ENCODE data around the gene TPSG1.
"Not testable (repeated sequence)": the region's sequence is repeated elsewhere in the genome, so short reads cannot be mapped to it uniquely, and the experiment has no call there.

TPSG1 gene

GRCh38 chr16:1257561-1258224 is 32.6 kb upstream of the TPSG1 start:
- no peak for DNase-seq (ENCODE audit: low read depth in 2 of 3, low spot score in 1 of 3)

GRCh38 chr16:1256874-1257322 is 31.8 kb upstream of the TPSG1 start:
- no peak for DNase-seq (ENCODE audit: low read depth in 2 of 3, low spot score in 1 of 3)

DNA sequence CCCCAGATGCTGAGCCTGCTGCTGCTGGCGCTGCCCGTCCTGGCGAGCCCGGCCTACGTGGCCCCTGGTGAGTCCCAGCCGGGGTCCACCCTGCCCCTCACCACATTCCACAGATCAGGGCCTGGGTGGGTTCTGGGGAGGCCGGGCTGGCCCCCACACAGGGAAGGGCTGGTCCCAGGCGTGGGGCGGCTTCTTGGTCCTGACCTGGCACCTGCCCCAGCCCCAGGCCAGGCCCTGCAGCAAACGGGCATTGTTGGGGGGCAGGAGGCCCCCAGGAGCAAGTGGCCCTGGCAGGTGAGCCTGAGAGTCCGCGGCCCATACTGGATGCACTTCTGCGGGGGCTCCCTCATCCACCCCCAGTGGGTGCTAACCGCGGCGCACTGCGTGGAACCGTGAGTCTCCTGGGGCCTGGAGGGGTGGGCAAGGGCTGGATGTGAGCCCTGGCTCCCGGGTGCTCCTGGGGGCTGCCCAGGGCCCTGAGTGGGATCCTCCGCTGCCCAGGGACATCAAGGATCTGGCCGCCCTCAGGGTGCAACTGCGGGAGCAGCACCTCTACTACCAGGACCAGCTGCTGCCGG is 31.3 kb upstream of the TPSG1 start:
- not testable (repeated sequence) for DNase-seq (ENCODE audit: low read depth in 2 of 3, low spot score in 1 of 3)

GRCh38 chr16:1255276-1256122 is 30.4 kb upstream of the TPSG1 start, which contains the start of gene TPSD1:
Gene TPSD1, plus strand, starts transcription at chr16:1256069. Its CDS starts 212 bp downstream, at chr16:1256281.
- not testable (repeated sequence) for DNase-seq (ENCODE audit: low read depth in 2 of 3, low spot score in 1 of 3)

DNA sequence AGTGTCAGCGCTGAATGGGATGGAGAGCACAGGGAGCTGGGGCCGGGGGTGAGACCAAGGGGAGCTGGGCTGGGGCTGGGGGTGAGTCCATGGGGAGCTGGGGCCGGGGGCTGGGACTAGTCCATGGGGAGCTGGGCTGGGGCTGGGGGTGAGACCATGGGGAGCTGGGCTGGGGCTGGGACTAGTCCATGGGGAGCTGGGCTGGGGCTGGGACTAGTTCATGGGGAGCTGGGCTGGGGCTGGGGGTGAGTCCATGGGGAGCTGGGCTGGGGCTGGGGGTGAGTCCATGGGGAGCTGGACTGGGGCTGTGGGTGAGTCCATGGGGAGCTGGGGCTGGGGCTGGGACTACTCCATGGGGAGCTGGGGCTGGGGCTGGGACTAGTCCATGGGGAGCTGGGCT is 29.8 kb upstream of the TPSG1 start:
- not testable (repeated sequence) for DNase-seq (ENCODE audit: low read depth in 2 of 3, low spot score in 1 of 3)

DNA sequence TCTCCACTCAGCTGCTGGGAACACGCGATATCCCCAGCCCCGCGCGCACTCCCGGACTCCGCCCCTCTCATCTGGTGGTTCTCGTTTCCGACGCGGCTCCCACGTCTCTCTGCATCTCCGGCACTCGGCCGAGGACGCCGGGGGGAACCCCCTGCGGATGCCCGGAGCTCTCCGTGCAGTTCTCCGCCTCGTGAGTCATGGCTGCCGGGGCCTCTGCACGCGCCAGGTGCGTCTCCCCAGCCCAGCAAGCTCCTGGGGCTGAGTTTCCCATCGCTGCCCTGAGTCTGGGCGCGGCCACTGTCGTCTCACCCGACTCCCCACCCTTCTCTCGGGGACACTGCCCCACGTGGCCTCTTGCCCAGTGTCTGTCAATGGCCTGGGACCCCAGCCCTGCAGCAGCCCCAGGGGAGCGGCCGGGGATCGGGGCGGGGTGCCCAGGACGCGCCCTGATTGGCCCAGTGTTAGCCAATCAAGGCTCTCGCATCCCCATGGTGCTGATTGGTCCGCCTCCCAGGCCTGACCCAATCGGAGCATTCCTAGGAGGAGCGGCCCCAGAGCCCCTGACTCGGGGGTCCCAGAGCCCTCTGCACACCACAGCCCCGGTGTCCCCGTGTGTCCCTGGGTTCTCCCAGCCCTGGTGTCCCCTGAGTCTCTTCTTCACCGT is 28.8 kb upstream of the TPSG1 start:
- DNase-seq (ENCODE audit: low read depth in 2 of 3, low spot score in 1 of 3): not testable (repeated sequence)

DNA sequence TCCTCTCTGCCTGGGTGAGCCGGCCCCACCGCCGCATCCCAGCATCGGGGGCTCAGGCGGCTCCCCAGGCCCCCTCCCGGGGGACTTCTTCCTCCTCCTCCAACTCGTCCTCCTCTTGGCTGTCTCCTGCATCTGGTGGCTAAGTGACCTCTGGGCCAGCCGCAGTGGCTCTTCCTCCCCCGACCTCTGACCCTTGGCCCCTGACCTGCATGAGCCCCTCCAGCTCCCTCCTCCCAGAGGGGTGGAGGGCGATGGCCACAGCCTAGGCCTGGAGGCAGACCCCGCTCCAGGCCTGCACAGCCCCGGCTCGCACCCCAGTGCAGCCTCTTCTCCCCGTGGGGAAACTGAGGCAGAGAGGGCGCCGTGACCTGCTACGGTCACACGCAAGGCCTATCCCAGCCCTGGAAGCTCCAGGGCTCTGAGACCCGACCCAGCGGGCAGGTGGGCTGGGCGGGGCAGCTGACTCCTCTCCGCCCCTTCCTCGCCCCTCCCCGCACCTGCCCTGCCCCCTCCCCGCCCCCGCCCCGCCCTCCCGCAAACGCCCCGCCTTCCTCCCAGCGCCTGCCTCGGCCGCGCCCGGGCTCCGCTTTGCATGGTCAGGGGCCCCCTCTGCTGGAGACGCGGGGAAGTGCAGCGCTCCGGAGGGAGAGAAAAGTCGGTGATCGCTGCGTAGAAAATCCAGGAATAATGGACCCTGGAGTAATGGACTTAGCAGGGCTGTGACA is 24.1 kb upstream of the TPSG1 start:
- not testable (repeated sequence) for DNase-seq (ENCODE audit: low read depth in 2 of 3, low spot score in 1 of 3)

DNA sequence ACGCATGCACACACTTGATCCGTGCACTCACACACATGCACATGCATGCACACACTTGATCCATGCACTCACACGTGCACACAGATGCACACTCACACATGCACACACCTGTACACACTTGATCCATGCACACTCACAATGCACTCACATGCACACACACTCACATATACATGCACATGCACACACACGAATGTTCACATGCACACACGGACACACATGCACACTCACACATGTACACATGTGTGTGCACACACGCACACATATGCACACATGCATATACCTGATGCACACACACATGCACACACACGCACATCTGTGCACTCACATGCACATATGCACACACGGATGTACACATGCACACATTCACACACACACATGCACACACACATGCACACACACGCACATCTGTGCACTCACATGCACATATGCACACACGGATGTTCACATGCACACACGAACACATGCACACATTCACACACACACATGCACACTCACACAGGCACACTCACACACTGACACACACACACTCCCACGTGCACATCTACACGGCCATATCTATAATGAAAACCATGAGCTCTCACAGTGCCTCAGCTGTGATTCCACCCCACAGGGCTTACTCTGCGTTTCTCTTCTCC is 23.0 kb upstream of the TPSG1 start:
- not testable (repeated sequence) for DNase-seq (ENCODE audit: low read depth in 2 of 3, low spot score in 1 of 3)

GRCh38 chr16:1245452-1246020 is 20.5 kb upstream of the TPSG1 start:
- DNase-seq (ENCODE audit: low read depth in 2 of 3, low spot score in 1 of 3): no peak

DNA sequence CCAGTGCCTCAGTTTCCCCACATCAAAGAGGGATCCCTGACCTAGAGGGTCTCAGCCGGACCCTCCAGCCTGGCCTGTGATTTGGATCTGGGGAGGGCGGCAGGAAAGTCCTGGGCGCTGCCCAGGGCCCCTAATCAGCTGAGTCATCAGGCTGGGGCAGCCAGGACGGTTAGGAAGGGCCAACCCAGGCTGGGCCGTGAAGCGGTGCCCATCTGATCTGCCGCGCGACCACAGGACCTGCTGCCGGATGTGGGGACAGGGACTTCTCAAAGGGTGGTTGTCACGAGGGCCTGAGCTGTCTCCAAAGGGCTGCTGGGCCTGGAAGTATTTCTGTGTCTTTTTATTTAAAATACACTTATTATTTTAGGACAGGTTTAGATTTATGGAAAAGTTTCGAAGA is 19.8 kb upstream of the TPSG1 start:
- no peak for DNase-seq (ENCODE audit: low read depth in 2 of 3, low spot score in 1 of 3)

DNA sequence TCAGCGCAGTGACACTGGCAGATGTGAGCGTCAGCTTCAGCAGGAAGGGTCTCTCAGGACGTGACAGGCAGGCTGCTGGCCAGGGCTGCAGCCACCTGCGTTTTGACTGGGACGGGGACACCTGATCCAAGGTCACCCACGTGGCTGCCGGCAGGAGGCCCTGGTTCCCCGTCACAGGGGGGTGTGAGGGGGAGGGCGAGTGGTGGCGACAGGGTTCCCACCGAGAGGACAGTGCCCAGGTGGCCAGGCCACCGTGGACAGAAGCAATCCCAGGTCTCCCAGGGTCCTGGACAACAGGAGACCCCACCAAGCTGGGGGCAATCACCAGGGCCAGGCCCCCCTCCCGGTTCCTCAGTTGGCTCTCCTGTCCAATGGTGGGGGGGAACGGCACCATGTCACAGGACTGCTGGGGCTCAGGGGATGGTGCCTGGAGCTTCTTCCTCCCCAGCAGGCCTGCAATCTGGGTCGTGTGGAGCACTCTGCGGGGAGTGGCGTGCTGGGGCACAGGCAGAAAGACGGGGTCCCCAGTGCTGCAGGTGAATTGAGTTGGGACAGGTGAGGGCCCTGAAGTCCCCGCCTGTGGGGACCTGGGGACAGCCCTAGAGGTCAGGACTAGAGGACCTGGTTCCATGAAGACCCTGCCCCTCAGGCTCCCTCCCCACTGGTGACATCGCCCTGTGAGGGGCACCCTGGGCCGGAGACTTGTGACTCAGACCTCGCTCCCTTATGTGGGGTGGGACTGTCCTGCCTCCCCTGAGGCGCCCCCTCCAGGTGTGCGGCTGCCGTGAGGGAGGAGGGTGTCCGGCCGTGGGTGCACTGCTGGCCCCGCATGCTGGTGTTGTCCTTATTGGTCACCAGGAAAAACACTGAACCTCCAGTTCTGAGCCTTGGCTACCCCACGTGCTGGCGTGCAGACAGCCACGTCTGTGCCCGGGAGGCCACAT is 19.1 kb upstream of the TPSG1 start:
- DNase-seq (ENCODE audit: low read depth in 2 of 3, low spot score in 1 of 3): not testable (repeated sequence)

DNA sequence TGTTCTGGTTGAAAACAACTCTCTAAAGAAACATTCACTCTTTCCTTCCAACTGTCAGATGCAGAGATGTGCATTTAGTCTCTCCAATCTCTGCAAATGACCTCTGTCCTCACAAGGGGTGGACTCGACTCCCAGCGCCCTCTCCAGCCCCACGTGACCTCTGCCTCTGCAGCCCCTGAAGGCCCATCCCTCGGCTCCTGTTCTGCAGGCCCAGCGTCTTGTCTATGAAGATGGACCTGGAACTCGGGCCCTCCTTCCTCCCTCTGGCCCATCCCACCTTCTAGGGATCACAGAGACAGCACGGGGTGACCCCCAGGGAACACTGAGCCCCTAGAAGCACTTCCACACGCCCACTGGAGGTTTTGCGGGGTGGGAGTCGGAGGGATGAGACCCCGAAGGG is 18.3 kb upstream of the TPSG1 start:
- DNase-seq (ENCODE audit: low read depth in 2 of 3, low spot score in 1 of 3): not testable (repeated sequence)

DNA sequence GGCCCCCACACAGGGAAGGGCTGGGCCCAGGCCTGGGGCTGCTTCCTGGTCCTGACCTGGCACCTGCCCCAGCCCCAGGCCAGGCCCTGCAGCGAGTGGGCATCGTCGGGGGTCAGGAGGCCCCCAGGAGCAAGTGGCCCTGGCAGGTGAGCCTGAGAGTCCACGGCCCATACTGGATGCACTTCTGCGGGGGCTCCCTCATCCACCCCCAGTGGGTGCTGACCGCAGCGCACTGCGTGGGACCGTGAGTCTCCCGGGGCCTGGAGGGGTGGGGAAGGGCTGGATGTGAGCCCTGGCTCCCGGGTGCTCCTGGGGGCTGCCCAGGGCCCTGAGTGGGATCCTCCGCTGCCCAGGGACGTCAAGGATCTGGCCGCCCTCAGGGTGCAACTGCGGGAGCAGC is 16.0 kb upstream of the TPSG1 start:
- not testable (repeated sequence) for DNase-seq (ENCODE audit: low read depth in 2 of 3, low spot score in 1 of 3)

- not testable (repeated sequence) for DNase-seq (ENCODE audit: low read depth in 2 of 3, low spot score in 1 of 3)
Measured at GRCh38 chr16:1240436-1240835, 15.4 kb upstream of the TPSG1 start, which contains the start of gene TPSAB1. Gene TPSAB1, plus strand, starts transcription at chr16:1240705. Its CDS starts 234 bp downstream, at chr16:1240939.

DNA sequence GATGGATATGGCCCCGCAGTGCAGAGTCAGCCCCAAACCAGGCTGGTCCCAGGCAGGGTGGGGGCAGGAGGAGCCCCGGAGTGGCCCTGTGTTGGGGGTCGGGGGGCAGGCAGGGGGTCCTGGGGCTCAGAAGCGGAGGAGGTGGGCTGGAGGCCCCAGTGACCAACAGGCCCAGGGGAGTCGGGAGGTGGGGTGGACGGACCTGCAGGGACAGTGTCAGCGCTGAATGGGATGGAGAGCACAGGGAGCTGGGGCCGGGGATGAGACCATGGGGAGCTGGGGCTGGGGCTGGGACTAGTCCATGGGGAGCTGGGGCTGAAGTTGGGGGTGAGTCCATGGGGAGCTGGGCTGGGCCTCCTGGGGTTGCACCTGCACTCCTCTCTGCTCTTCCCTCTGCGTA is 14.5 kb upstream of the TPSG1 start:
- not testable (repeated sequence) for DNase-seq (ENCODE audit: low read depth in 2 of 3, low spot score in 1 of 3)

DNA sequence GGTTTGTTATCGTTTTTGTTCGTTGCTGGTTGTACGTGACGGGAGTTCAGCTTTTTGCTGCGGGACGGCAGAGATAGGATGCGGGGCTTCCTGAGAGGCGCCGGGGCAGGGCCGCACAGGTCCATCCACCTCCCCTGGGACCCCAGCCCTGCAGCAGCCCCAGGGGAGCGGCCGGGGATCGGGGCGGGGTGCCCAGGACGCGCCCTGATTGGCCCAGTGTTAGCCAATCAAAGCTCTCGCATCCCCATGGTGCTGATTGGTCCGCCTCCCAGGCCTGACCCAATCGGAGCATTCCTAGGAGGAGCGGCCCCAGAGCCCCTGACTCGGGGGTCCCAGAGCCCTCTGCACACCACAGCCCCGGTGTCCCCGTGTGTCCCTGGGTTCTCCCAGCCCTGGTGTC is 13.8 kb upstream of the TPSG1 start:
- not testable (repeated sequence) for DNase-seq (ENCODE audit: low read depth in 2 of 3, low spot score in 1 of 3)

DNA sequence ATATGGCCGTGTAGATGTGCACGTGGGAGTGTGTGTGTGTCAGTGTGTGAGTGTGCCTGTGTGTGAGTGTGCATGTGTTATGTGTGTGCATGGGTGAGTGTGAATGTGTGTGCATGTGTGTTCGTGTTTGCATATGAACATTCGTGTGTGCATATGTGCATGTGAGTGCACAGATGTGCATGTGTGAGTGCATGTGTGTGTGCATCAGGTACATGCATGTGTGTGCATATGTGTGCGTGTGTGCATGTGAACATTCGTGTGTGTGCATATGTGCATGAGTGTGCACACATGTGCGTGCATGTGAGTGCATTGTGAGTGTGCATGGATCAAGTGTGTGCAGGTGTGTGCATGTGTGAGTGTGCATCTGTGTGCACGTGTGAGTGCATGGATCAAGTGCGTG is 12.9 kb upstream of the TPSG1 start:
- DNase-seq (ENCODE audit: low read depth in 2 of 3, low spot score in 1 of 3): no peak

DNA sequence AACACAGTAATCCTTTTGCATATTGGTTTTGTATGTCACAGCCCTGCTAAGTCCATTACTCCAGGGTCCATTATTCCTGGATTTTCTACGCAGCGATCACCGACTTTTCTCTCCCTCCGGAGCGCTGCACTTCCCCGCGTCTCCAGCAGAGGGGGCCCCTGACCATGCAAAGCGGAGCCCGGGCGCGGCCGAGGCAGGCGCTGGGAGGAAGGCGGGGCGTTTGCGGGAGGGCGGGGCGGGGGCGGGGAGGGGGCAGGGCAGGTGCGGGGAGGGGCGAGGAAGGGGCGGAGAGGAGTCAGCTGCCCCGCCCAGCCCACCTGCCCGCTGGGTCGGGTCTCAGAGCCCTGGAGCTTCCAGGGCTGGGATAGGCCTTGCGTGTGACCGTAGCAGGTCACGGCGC is 11.6 kb upstream of the TPSG1 start:
- not testable (repeated sequence) for DNase-seq (ENCODE audit: low read depth in 2 of 3, low spot score in 1 of 3)
